Endothelial cell of umbilical vein (primary cell): ENCODE data around the gene NINJ2.
"Not testable (repeated sequence)": the region's sequence is repeated elsewhere in the genome, so short reads cannot be mapped to it uniquely, and the experiment has no call there.

ENCODE experiments used
- CTCF ChIP-seq, 2 donors: IDR thresholded peaks; 1 replicate in 1 of 2; 2 replicates in 1 of 2; pipeline ENCODE4 v1.5.1; 2011; ENCODE audit warnings: low read length in 2 of 2, mild to moderate bottlenecking in 2 of 2, moderate library complexity in 2 of 2, control low read depth in 1 of 2, inconsistent platforms in 1 of 2, low read depth in 1 of 2; ENCODE audit not compliant: insufficient read depth in 1 of 2; ENCODE audit errors: extremely low read depth in 1 of 2
- EZH2 ChIP-seq: IDR thresholded peaks from 2 replicates; pipeline ENCODE4 v1.6.1; 2012; ENCODE audit warnings: borderline replicate concordance, low read depth, mild to moderate bottlenecking, moderate library complexity, low read length, inconsistent platforms; ENCODE audit not compliant: severe bottlenecking
- FOS ChIP-seq: IDR thresholded peaks from 2 replicates; pipeline ENCODE4 v1.6.1; 2011; ENCODE audit warnings: mild to moderate bottlenecking, low read length, moderate library complexity, borderline replicate concordance; ENCODE audit not compliant: insufficient read depth
- GATA2 ChIP-seq: IDR thresholded peaks from 2 replicates; pipeline ENCODE4 v1.7.0; 2011; ENCODE audit warnings: low read depth, mild to moderate bottlenecking, moderate library complexity, mixed read lengths, low read length; ENCODE audit not compliant: insufficient read length, insufficient read depth
- JUN ChIP-seq: IDR thresholded peaks from 2 replicates; pipeline ENCODE4 v1.6.1; 2011; ENCODE audit warnings: borderline replicate concordance, low read depth; ENCODE audit not compliant: insufficient read length, insufficient read depth
- MAX ChIP-seq: IDR thresholded peaks from 2 replicates; pipeline ENCODE4 v1.6.1; 2011; ENCODE audit not compliant: insufficient read depth, insufficient read length
- MYC ChIP-seq: IDR thresholded peaks from one replicate; pipeline ENCODE4 v1.6.1; 2011; ENCODE audit warnings: mild to moderate bottlenecking, low read depth, low read length
- POLR2A ChIP-seq: IDR thresholded peaks from 2 replicates; pipeline ENCODE4 v1.6.1; 2012; ENCODE audit warnings: low read depth, mild to moderate bottlenecking, control low read depth, low read length
- POLR2AphosphoS5 ChIP-seq: IDR thresholded peaks from 2 replicates; pipeline ENCODE4 v1.6.1; 2012; ENCODE audit warnings: low read depth, mild to moderate bottlenecking, control low read depth, low read length, moderate library complexity; ENCODE audit not compliant: insufficient read depth

GRCh38 chr12:577994-578747, 85.1 kb downstream of the NINJ2 start:
- not testable (repeated sequence) for TF ChIP-seq CTCF (IDR thresholded peaks at IDR 0.05; ENCODE audit: extremely low read depth in 1 of 2, insufficient read depth in 1 of 2, low read depth in 1 of 2, low read length in 2 of 2); POLR2AphosphoS5; MYC; EZH2; POLR2A; FOS; MAX; JUN; GATA2
